GM23338 (cell line): Measurements from ENCODE around the gene PKD2. TPM values are rescaled to one million over a fixed set of nuclear protein-coding genes. Genes with fewer than 3 reads are reported as not detected.

Source experiments
- ATAC-seq: fragments of 200-7000 bp; cut with Tn5 transposase; 3 replicates; pipeline ENCODE4 v1.9.1; 2020
- DNase-seq: peaks from one replicate; pipeline ENCODE4 v3.0.0-alpha.2; 2015; ENCODE audit warnings: low spot score
- H2AFZ ChIP-seq: fragments of 200-600 bp; sonication (generic); 2 replicates; pipeline ENCODE4 v1.8.0; 2016; ENCODE audit warnings: antibody characterized with exemption, mild to moderate bottlenecking, moderate library complexity
- H3F3A ChIP-seq: fragments of 200-600 bp; sonication (generic); replicated peaks from 2 replicates; pipeline ENCODE4 v1.8.0; 2017; ENCODE audit warnings: antibody characterized with exemption, mixed run types, low read depth
- H3K27ac ChIP-seq: fragments of 200-600 bp; sonication (generic); 2 replicates; pipeline ENCODE4 v1.6.1; 2016; ENCODE audit warnings: low read depth
- H3K27me3 ChIP-seq: fragments of 200-600 bp; sonication (generic); 2 replicates; pipeline ENCODE4 v1.8.0; 2016; ENCODE audit warnings: mild to moderate bottlenecking, mixed run types, moderate library complexity; ENCODE audit not compliant: insufficient read depth
- H3K36me3 ChIP-seq: fragments of 200-600 bp; sonication (generic); 2 replicates; pipeline ENCODE4 v1.8.0; 2016; ENCODE audit warnings: mild to moderate bottlenecking; ENCODE audit not compliant: insufficient read depth
- H3K4me1 ChIP-seq: fragments of 200-600 bp; sonication (generic); 2 replicates; pipeline ENCODE4 v1.8.0; 2016; ENCODE audit warnings: mild to moderate bottlenecking, moderate library complexity; ENCODE audit not compliant: insufficient read depth
- H3K4me2 ChIP-seq: fragments of 200-600 bp; sonication (generic); 2 replicates; pipeline ENCODE4 v1.7.1; 2017; ENCODE audit warnings: mixed run types
- H3K4me3 ChIP-seq: fragments of 200-600 bp; sonication (generic); 2 replicates; pipeline ENCODE4 v1.6.1; 2016; ENCODE audit warnings: mixed run types
- H3K79me2 ChIP-seq: fragments of 200-600 bp; sonication (generic); replicated peaks from 2 replicates; pipeline ENCODE4 v1.8.0; 2017; ENCODE audit warnings: mild to moderate bottlenecking; ENCODE audit not compliant: insufficient read depth
- H3K9me2 ChIP-seq: fragments of 200-600 bp; sonication (generic); 2 replicates; pipeline ENCODE4 v1.8.0; 2017; ENCODE audit not compliant: insufficient read depth
- H4K20me1 ChIP-seq: fragments of 200-600 bp; sonication (generic); replicated peaks from 2 replicates; pipeline ENCODE4 v1.8.0; 2017; ENCODE audit warnings: mild to moderate bottlenecking; ENCODE audit not compliant: insufficient read depth
- H3K27ac Mint-ChIP-seq: 2 replicates; pipeline ENCODE4 v1.8.0; 2020; ENCODE audit warnings: inconsistent platforms, mild to moderate bottlenecking, moderate library complexity, mixed read lengths
- H3K27me3 Mint-ChIP-seq: 3 replicates; pipeline ENCODE4 v1.8.0; 2022; ENCODE audit warnings: low read depth, mild to moderate bottlenecking, moderate library complexity, mixed read lengths, inconsistent platforms; ENCODE audit not compliant: insufficient read depth, poor library complexity
- H3K36me3 Mint-ChIP-seq: 3 replicates; pipeline ENCODE4 v1.8.0; 2021; ENCODE audit warnings: low read depth, mild to moderate bottlenecking, inconsistent platforms, moderate library complexity, mixed read lengths
- H3K4me1 Mint-ChIP-seq: 3 replicates; pipeline ENCODE4 v1.8.0; 2020; ENCODE audit warnings: mild to moderate bottlenecking, inconsistent platforms, mixed read lengths
- H3K4me3 Mint-ChIP-seq: 3 replicates; pipeline ENCODE4 v1.8.0; 2021; ENCODE audit warnings: moderate library complexity, mild to moderate bottlenecking, inconsistent platforms, mixed read lengths
- H3K9me3 Mint-ChIP-seq: 3 replicates; pipeline ENCODE4 v1.8.0; 2020; ENCODE audit warnings: moderate library complexity, mild to moderate bottlenecking, inconsistent platforms, mixed read lengths
- CREB1 ChIP-seq: fragments of 250-450 bp; sonication (Bioruptor Pico); IDR thresholded peaks from 2 replicates; pipeline ENCODE4 v1.5.0; 2020; ENCODE audit warnings: low read depth, mild to moderate bottlenecking, moderate library complexity
- ETS1 ChIP-seq: IDR thresholded peaks from 2 replicates; pipeline ENCODE4 v1.6.1; 2016; ENCODE audit warnings: antibody characterized with exemption
- EZH2 ChIP-seq: fragments of 200-600 bp; sonication (generic); IDR thresholded peaks from one replicate; pipeline ENCODE4 v1.8.0; 2017; ENCODE audit warnings: antibody characterized with exemption, mild to moderate bottlenecking, low read depth; ENCODE audit not compliant: unreplicated experiment
- EZH2phosphoT487 ChIP-seq: fragments of 200-600 bp; sonication (generic); IDR thresholded peaks from one replicate; pipeline ENCODE4 v1.8.1; 2018; ENCODE audit warnings: antibody characterized with exemption; ENCODE audit not compliant: unreplicated experiment
- JUNB ChIP-seq: IDR thresholded peaks from one replicate; pipeline ENCODE4 v1.6.1; 2016; ENCODE audit warnings: antibody characterized with exemption; ENCODE audit not compliant: unreplicated experiment
- NANOG ChIP-seq: IDR thresholded peaks from 2 replicates; pipeline ENCODE4 v1.6.1; 2016; ENCODE audit warnings: antibody characterized with exemption, borderline replicate concordance
- POLR2AphosphoS5 ChIP-seq: IDR thresholded peaks from 2 replicates; pipeline ENCODE4 v1.6.1; 2016; ENCODE audit warnings: antibody characterized with exemption, low read depth
- REST ChIP-seq: IDR thresholded peaks from one replicate; pipeline ENCODE4 v1.6.1; 2018; ENCODE audit warnings: antibody characterized with exemption; ENCODE audit not compliant: unreplicated experiment
- STAT1 ChIP-seq: IDR thresholded peaks from one replicate; pipeline ENCODE4 v1.6.1; 2016; ENCODE audit warnings: antibody characterized with exemption; ENCODE audit not compliant: unreplicated experiment
- ZNF114 ChIP-seq: fragments of 250-450 bp; sonication (Bioruptor Pico); IDR thresholded peaks from 2 replicates; pipeline ENCODE4 v1.5.0; 2020; ENCODE audit warnings: mild to moderate bottlenecking, moderate library complexity
- ZNF331 ChIP-seq: fragments of 250-450 bp; sonication (Bioruptor Pico); IDR thresholded peaks from 2 replicates; pipeline ENCODE4 v1.5.0; 2020; ENCODE audit warnings: low read depth, mild to moderate bottlenecking, moderate library complexity
- ZNF462 ChIP-seq: fragments of 250-450 bp; sonication (Bioruptor Pico); IDR thresholded peaks from 2 replicates; pipeline ENCODE4 v1.5.0; 2020; ENCODE audit warnings: mild to moderate bottlenecking, moderate library complexity
- polyA plus RNA-seq: library from polyadenylated mRNA; unstranded; fragments of >200 nt; fragmentation: Nextera tagmentation; extraction: Ambion mirVana; gene quantifications from 2 replicates; pipeline ENCODE4 v1.2.1, GENCODE V29; 2016
- total RNA-seq: library from RNA; depleted of rRNA; stranded (reverse); fragments of >200 nt; shearing (Covaris generic); gene quantifications from 2 replicates; pipeline ENCODE4 v1.2.3, GENCODE V29; 2014
- TF ChIP-seq, protein P1 (sequence below), 2 experiments: fragments of 200-600 bp in 1 of 2; sonication (generic) in 1 of 2; conservative IDR thresholded peaks; 2 replicates each; pipeline versions ENCODE4 v1.5.1 to v1.6.1; 2016 to 2017; ENCODE audit warnings: antibody characterized with exemption in 2 of 2, low read depth in 2 of 2, mild to moderate bottlenecking in 2 of 2, moderate library complexity in 1 of 2

PKD2 gene
- total and polyA plus RNA-seq, 2 experiments from 2014 or later, result 17.9 to 45.3 TPM

DNA sequence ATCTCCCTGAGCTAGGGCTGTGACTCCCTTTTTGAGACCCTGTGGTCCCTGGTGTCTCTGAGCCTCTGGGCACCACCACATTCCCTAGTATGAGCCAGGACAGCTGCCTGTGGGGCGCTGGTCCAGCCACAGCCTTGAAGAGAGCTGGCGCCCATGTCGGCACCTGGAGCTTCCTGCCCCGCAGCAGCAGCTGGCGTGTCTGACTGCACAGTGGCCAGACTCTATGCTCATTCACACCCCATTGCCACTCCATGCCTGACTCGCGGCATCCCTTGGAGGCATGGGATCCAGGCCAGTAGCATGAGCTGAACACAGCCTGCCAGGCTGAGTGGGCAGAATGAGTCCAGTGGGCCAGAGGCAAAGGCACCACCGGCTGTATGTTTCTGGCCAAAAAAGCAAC lies 40.2 kb upstream of the PKD2 start (continued):
- TF ChIP-seq ZNF462 (CRISPR knock-in tag) (no peak), CREB1 (CRISPR knock-in tag) (no peak)

DNA sequence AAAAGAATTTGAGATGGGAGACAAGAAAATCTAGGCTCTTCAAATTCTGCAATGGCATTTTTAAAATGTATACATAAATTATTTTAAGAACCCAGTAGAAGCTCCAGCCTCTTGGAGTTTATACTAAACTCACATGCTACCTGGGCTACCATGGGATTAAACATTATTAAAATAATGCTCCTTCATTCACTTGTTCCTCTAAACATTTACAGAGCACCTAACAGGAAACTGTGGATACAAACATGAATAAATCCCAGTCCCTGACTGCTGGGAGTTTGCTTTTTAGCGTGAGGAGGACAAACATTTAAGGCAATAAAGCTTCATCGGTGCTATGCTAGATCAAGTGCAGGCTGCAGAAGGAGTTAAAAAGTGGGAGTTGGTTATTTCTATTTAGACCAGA lies 37.3 kb upstream of the PKD2 start:
- Histone ChIP-seq H3K4me2 (no peak overlapping the region), H2AFZ (no peak overlapping the region), H3K27ac (no peak overlapping the region), H3K79me2 (no peaks in the 10 kb centered on the region), H3K4me1 (peaks cover 22% of the 10 kb centered on the region), H3K9me2 (no peaks in the 10 kb centered on the region), H3F3A (no peaks in the 10 kb centered on the region), H4K20me1 (no peaks in the 10 kb centered on the region), H3K36me3 (no peaks in the 10 kb centered on the region), H3K4me3 (no peak overlapping the region), H3K27me3 (no peaks in the 10 kb centered on the region)
- Mint-ChIP-seq H3K4me1 (peaks cover 24% of the 10 kb centered on the region), H3K27me3 (no peaks in the 10 kb centered on the region), H3K9me3 (peaks cover 2% of the 10 kb centered on the region; the same call in 1 of the 3 replicates), H3K4me3 (no peak overlapping the region), H3K36me3 (no peaks in the 10 kb centered on the region), H3K27ac (no peak overlapping the region)
- ATAC-seq (no peak), DNase-seq (no peak)
- TF ChIP-seq REST (no peak), EZH2phosphoT487 (no peak), ETS1 (no peak), NANOG (no peak), CREB1 (CRISPR knock-in tag) (no peak), STAT1 (no peak), JUNB (no peak), ZNF331 (CRISPR knock-in tag) (no peak), POLR2AphosphoS5 (no peak), ZNF114 (CRISPR knock-in tag) (no peak), EZH2 (no peak)
- TF ChIP-seq, protein P1, sequence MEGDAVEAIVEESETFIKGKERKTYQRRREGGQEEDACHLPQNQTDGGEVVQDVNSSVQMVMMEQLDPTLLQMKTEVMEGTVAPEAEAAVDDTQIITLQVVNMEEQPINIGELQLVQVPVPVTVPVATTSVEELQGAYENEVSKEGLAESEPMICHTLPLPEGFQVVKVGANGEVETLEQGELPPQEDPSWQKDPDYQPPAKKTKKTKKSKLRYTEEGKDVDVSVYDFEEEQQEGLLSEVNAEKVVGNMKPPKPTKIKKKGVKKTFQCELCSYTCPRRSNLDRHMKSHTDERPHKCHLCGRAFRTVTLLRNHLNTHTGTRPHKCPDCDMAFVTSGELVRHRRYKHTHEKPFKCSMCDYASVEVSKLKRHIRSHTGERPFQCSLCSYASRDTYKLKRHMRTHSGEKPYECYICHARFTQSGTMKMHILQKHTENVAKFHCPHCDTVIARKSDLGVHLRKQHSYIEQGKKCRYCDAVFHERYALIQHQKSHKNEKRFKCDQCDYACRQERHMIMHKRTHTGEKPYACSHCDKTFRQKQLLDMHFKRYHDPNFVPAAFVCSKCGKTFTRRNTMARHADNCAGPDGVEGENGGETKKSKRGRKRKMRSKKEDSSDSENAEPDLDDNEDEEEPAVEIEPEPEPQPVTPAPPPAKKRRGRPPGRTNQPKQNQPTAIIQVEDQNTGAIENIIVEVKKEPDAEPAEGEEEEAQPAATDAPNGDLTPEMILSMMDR (conservative IDR thresholded peaks at IDR 0.05; ENCODE audit: low read depth in 2 of 2), result no peak
